MV-4-11 (cell line): ENCODE results near the gene TEX29.

ENCODE experiments used
- DNase-seq: peaks from one replicate; lab custom pipeline; 2025; lab: John Stamatoyannopoulos, UW

The TEX29 gene

GRCh38 chr13:111370570-111371535 is 50.4 kb downstream of the TEX29 start:
- peak; percentile 52 for DNase-seq

DNA sequence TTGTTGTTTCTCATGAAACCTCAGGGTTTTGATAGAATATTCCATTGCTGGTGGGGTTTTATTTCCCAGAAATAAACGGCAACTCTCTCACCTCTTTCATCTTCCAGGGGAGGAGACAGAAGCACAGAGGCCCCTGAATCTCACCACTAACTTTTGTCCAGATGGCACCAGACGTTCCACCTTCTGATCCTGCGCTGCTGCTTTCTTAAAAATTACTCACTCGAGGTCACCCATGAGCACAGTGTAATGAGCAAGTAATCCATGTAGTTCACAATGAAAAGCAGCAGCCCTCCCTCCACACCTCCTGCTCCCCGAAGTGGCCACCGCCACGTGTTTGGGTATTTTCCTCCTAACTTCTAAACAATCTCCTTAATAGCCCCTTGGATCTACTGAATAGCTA is 51.3 kb downstream of the TEX29 start:
- DNase-seq: no peak

GRCh38 chr13:111372651-111373425 is 52.4 kb downstream of the TEX29 start:
- DNase-seq: no peak

DNA sequence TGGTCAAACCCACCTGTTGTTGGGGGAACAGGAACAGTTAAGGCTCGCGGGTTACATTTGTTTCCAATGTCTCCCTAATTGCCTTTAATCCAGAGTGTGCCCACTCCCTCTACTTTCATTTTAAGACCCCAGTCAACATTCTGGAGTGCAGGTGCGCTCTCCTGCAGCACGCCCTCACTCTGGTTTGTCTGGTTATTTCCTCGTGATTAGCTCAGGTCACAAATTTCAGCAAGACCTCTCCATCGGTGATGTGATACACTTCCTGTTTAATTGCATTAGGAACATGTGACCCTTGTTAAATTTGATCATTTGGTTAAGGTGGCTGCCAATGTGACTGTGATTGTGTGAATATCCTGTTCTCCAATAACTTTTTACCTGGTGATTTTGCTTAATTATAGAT is 53.0 kb downstream of the TEX29 start:
- no peak for DNase-seq

DNA sequence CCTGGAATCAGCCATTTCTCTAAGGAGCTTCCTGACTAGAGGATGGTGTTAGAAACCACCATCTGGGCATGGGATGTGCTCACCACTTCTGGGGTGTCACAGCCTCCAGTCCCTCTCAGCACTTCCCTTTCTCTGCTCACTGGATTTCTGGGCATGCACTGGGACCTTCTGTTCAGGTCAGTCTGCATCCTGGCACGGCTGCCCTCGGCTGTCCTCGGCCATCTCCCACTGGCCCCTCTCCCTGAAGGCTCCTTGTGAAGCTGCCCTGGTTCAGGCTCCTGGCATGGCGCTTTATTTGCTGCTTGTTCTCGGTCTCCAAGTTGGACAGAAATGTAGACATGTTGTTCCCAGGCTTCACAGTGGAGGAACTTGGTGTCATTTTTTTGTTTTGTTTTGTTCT is 60.0 kb downstream of the TEX29 start:
- DNase-seq: no peak

DNA sequence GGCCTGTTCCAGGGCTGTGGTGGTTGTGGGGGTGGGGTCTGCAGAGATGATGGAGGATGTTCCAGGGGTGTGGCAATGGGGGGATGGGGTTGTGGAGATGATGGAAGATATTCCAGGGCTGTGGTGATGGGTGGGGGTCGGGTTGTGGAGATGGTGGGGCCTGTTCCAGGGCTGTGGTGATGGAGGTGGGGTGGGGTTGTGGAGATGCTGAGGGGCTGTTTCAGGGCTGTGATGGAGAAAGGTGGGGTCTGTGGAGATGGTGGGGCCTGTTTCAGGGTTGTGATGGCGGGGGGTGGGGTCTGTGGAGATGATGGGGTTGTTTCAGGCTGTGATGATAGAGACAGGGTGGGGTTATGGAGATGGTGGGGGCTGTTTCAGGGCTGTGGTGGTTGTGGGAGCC is 62.0 kb downstream of the TEX29 start:
- no peak for DNase-seq

DNA sequence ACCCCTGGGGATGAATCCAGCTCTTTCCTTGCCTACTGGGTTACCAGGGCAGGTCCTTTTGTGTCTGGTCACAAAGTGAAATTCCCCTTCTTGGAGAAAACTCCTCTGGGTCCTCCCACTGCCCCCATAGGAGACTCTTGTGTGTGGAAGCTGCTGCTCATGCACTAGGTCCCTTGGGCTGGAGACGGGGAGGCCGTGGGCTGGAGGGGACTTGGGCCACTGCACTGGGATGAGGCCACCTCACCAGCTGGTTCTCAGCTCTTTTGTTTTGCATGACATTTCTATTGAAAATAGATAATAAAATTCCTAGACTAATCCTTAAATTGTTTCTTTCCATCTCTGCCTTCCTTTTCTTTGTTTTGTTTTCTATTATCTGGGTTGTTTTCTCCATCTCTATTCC is 62.4 kb downstream of the TEX29 start:
- DNase-seq: no peak

- DNase-seq: no peak
These were observed 63.4 kb downstream of the TEX29 start for GRCh38 chr13:111383591-111384440.

DNA sequence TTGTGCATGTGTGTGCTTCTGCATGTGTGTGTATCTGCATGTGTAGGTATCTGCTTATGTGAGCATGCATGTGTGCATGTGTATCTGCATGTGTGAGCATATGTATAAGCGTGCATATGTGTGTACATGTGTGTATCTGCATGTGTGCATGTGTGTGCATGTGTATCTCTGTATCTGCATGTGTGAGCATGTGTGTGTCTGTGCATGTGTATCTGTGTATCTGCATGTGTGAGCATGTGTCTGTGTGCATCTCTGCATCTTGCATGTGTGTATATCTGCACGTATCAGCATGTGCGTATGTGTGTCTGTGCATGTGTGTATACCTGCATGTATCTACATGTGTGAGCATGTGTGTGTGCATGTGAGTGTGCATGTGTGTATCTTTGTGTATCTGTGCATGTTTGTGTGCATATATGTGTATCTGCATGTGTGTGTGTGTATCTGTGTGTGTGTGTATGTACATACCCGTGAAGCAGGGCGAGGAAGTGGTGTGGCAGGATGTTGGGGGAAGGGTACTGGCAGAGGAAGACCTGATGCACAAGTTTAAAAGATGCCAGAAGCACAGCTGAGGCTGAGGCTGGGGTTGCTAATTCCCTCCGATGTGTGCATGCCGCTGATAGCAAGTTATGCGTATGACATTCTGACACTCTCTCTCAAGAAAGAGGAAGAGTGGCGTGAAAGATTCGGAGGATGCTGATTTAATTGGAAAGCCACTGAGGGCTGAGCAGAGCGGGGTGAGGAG is 64.2 kb downstream of the TEX29 start:
- DNase-seq: no peak

DNA sequence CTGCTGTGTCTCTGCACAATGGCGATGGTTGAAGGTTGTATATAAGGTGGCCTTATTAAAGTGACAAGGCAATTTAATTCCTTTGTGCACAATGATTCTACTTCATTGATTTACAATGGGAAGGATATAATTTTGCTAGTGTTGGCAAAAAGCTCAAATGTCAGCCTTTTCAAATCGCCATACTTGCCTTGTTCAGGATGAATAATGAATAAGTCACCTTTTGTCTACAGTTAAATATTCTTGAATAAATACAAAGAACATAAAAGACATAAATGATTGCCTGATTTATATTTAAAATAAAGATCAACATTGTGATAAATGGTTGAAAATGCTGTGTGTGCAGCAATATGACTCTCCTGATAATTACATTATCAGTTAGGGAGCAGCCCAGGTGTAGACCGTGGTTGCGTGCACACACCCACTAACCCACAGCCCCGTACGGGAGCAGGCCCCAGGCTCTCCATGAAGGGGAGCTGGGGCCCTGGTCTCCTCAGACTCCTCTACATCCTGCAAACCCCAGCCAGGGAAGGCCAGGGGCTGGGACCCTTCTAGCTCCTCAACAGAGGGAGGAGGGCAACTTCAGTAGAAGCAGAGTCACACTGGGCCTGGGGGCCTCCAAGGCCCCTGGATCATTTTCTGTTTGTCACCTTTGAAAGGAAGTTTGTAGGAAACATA is 64.9 kb downstream of the TEX29 start:
- DNase-seq: no peak

DNA sequence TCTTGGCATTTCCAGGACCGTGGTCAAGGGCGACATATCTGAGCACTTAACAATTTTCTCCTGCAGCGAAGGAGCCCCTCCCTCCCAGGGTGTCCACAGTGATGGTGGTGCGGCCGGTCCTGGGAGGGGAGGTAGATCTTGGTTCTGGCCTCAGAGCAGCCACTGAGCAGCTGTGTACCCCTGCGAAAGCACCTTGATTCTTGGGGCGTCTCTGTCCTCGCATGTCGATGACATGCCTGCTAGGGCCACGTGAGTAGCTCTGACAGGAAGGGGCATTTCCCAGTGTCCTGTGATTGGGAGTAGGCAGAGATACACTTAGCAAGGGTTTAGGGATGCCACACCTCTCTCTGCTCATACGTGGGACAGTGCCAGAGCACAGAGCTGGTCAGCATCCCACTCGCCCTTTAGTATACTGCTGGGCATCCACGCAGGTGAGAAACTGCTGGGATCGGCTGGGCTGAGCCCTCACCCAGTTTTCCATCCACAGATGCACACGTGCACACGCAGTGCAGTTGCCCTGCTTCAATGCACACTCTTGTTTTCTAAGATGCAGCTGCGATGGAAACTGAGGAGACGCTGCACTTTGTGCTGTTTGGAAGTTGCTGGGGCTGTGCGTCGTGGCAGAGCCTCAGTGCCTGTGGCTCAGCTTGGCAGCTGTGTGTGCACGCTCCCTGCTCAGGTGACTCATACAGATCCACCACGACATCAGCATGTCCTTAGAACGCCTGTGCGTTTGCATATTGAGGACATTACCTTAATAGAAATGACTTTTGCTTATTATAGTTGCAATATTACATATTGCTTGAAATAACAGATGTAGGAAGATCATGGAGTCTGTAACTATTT is 66.8 kb downstream of the TEX29 start:
- no peak for DNase-seq

- DNase-seq: no peak
These were observed 67.6 kb downstream of the TEX29 start for GRCh38 chr13:111387945-111388600.

DNA sequence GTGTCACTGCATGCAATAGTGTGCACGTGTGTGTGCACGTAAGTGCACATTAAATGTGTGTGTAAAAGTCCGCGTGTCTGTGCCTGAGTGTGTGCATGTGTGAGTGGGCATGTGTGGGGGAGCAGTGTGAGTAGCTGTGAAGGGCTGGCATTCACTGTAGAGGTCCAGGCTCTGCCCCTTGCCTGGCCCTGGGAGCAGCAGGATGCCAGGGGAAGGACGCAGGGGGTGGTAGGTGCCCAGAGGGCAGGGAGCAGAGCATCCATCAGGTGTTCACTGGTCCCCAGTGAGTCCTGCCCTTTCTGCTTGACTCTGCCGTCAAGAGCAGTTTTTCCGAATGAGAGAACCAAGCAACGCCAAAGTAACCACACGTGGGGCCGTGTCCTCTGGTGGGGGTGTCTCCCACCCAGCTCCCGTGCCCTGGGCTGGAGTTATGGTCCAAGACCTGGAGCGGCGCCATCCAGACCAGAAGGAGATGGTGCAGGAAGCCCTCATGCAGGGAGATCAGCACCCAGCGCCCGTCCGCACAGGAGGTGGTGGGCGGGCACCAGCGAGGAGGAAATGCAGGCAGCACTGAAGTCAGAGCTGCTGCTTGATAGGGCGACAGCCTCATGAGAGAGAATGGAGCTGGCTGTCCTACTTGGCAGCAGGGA is 68.5 kb downstream of the TEX29 start:
- no peak for DNase-seq

- DNase-seq: no peak
These were observed 69.4 kb downstream of the TEX29 start for GRCh38 chr13:111389621-111390521.

- no peak for DNase-seq
These were observed 70.3 kb downstream of the TEX29 start for GRCh38 chr13:111390522-111391270.

DNA sequence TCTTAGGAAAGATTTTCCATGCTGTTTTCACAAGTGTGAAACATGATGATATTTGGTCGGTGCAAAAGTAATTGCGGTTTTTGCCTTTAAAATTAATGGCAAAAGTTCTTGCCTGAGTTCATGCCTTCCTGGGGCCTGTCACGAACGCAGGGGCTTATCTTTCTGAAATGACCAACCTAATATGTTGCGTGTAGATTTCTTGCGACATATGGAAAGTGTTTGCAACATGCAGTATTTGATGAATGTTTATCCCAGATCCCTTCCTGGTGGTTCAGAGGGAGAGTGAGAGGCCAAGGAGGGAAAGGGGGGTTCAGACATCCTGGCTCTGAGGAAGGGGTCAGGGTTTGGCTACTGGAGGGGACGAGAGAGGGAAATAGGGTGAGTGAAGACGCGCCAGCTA is 72.0 kb downstream of the TEX29 start:
- DNase-seq: no peak

DNA sequence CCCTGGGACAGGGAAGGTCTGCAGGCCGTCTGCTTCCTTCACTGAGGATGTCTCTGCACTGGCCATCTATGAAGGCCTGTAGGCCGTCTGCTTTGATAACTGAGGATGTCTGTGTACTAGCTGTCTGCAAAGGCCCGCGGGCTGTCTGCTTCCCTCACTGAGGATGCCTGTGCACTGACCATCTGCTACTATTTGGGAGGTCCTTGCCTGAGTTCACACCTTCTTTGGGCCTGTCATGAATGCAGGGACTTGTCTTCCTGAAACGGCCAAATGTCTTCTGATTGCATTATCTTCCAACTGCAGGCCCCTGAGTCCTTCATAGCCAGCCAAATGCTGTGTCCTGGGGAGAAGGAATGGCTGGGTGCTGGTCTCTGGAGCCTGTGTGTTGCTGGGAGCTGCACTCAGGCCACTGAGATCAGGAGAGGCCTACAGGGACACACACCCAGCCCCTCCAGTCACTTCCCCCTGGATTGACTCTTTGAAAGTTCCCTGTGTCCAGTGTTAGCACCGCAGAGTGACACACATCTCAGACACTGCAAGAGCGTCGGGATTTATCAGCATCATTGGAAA is 72.9 kb downstream of the TEX29 start:
- DNase-seq: no peak
